Smooth muscle cell (in vitro differentiated cells): ENCODE results near the gene DCLK1. TPM values are rescaled to one million over a fixed set of nuclear protein-coding genes. Genes with fewer than 3 reads are reported as not detected.
"Not testable (repeated sequence)": the region's sequence is repeated elsewhere in the genome, so short reads cannot be mapped to it uniquely, and the experiment has no call there.

ENCODE experiments used
- DNase-seq: peaks from one replicate; lab custom pipeline; 2025; ENCODE audit not compliant: unreplicated experiment; lab: John Stamatoyannopoulos, UW
- H2AFZ ChIP-seq: fragments of 200-600 bp; sonication (generic); 2 replicates; pipeline ENCODE4 v1.6.0; 2016; ENCODE audit warnings: antibody characterized with exemption, low read depth, mild to moderate bottlenecking
- H3F3A ChIP-seq: fragments of 200-600 bp; sonication (generic); 2 replicates; pipeline ENCODE4 v1.6.0; 2017; ENCODE audit warnings: antibody characterized with exemption, low read depth
- H3K27ac ChIP-seq: fragments of 200-600 bp; sonication (generic); 2 replicates; pipeline ENCODE4 v1.5.1; 2016; ENCODE audit warnings: low read depth, mild to moderate bottlenecking
- H3K27me3 ChIP-seq: fragments of 200-600 bp; sonication (generic); 2 replicates; pipeline ENCODE4 v1.6.1; 2016; ENCODE audit warnings: low read depth, mild to moderate bottlenecking
- H3K36me3 ChIP-seq: fragments of 200-600 bp; sonication (generic); 2 replicates; pipeline ENCODE4 v1.5.1; 2016; ENCODE audit warnings: low read depth
- H3K4me1 ChIP-seq: fragments of 200-600 bp; sonication (generic); 2 replicates; pipeline ENCODE4 v1.5.1; 2016; ENCODE audit warnings: low read depth
- H3K4me2 ChIP-seq: fragments of 200-600 bp; sonication (generic); 2 replicates; pipeline ENCODE4 v1.6.0; 2016; ENCODE audit warnings: mild to moderate bottlenecking
- H3K4me3 ChIP-seq: fragments of 200-600 bp; sonication (generic); 2 replicates; pipeline ENCODE4 v1.5.1; 2016; ENCODE audit warnings: mild to moderate bottlenecking
- H3K79me2 ChIP-seq: fragments of 200-600 bp; sonication (generic); 2 replicates; pipeline ENCODE4 v1.6.0; 2016; ENCODE audit warnings: low read depth, mild to moderate bottlenecking
- H3K9ac ChIP-seq: fragments of 200-600 bp; sonication (generic); 2 replicates; pipeline ENCODE4 v1.6.0; 2016; ENCODE audit warnings: low read depth
- H3K9me3 ChIP-seq: fragments of 200-600 bp; sonication (generic); replicated peaks from 2 replicates; pipeline ENCODE4 v1.5.1; 2016; ENCODE audit warnings: low read depth
- H4K20me1 ChIP-seq: fragments of 200-600 bp; sonication (generic); 2 replicates; pipeline ENCODE4 v1.6.0; 2016; ENCODE audit warnings: low read depth
- CTCF ChIP-seq: fragments of 200-600 bp; sonication (generic); IDR thresholded peaks from 2 replicates; pipeline ENCODE4 v1.5.1; 2017; ENCODE audit warnings: borderline replicate concordance, mild to moderate bottlenecking, antibody characterized with exemption; ENCODE audit not compliant: insufficient read depth, poor library complexity, severe bottlenecking
- WGBS: methylation state at CpG from one replicate; pipeline ENCODE4 v1.1.7; 2016; ENCODE audit warnings: low lambda C conversion rate; 5-methylcytosine and 5-hydroxymethylcytosine counted together
- polyA plus RNA-seq: library from polyadenylated mRNA; unstranded; fragments of >200 nt; fragmentation: Nextera tagmentation; extraction: Ambion mirVana; gene quantifications from 2 replicates; pipeline ENCODE4 v1.2.1, GENCODE V29; 2016
- total RNA-seq: library from RNA; depleted of rRNA; stranded (reverse); fragments of >200 nt; gene quantifications from 2 replicates; pipeline ENCODE4 v1.2.3, GENCODE V29; 2014

DCLK1 gene
- total and polyA plus RNA-seq, 2 experiments from 2014 or later = 0.72 TPM; not detected in 1

GRCh38 chr13:35977060-35977459 lies 154.1 kb downstream of the DCLK1 start:
- Histone ChIP-seq H3K9ac (no peak overlapping the region), H3K4me3 (no peak overlapping the region), H2AFZ (no peak overlapping the region), H3K79me2 (no peaks in the 10 kb centered on the region), H3K4me2 (no peak overlapping the region), H3K4me1 (peaks cover 6% of the 10 kb centered on the region), H3K27me3 (no peaks in the 10 kb centered on the region), H4K20me1 (no peaks in the 10 kb centered on the region), H3K27ac (no peak overlapping the region), H3F3A (no peaks in the 10 kb centered on the region), H3K36me3 (no peaks in the 10 kb centered on the region), H3K9me3 (no peaks in the 10 kb centered on the region)
- no peak for DNase-seq
- WGBS = 73% methylated on average over 2 of the region's 2 CpGs
- no peak for TF ChIP-seq CTCF

- no peak for TF ChIP-seq CTCF
- Histone ChIP-seq H3K4me3 (no peak overlapping the region), H2AFZ (no peak overlapping the region), H3K4me1 (peaks cover 6% of the 10 kb centered on the region), H4K20me1 (no peaks in the 10 kb centered on the region), H3K36me3 (no peaks in the 10 kb centered on the region), H3K9me3 (no peaks in the 10 kb centered on the region), H3K4me2 (no peak overlapping the region), H3K27me3 (no peaks in the 10 kb centered on the region), H3K27ac (no peak overlapping the region), H3K9ac (no peak overlapping the region), H3K79me2 (no peaks in the 10 kb centered on the region), H3F3A (no peaks in the 10 kb centered on the region)
- no peak for DNase-seq
- 89% methylated on average over 7 of the region's 7 CpGs for WGBS
Measured at GRCh38 chr13:35976126-35976525, 155.1 kb downstream of the DCLK1 start.

GRCh38 chr13:35966951-35967350 lies 164.2 kb downstream of the DCLK1 start:
- not testable (repeated sequence) for H3K27ac ChIP-seq, DNase-seq, H3K79me2 ChIP-seq, H3K4me1 ChIP-seq, H3K4me2 ChIP-seq, H3K4me3 ChIP-seq, H3K9me3 ChIP-seq, H3F3A ChIP-seq, H3K27me3 ChIP-seq, H3K9ac ChIP-seq, H4K20me1 ChIP-seq, H3K36me3 ChIP-seq, H2AFZ ChIP-seq
- over 99% methylated on average over 29 of the region's 29 CpGs for WGBS

GRCh38 chr13:35966024-35966423 lies 165.2 kb downstream of the DCLK1 start:
- Histone ChIP-seq H3K36me3 (no peaks in the 10 kb centered on the region), H3F3A (no peaks in the 10 kb centered on the region), H2AFZ (no peak overlapping the region), H3K4me3 (no peak overlapping the region), H3K27me3 (no peaks in the 10 kb centered on the region), H3K4me2 (no peak overlapping the region), H3K27ac (no peak overlapping the region), H4K20me1 (no peaks in the 10 kb centered on the region), H3K79me2 (no peaks in the 10 kb centered on the region), H3K9me3 (peaks cover 7% of the 10 kb centered on the region), H3K4me1 (no peaks in the 10 kb centered on the region), H3K9ac (no peak overlapping the region)
- DNase-seq = no peak
- WGBS = 71% methylated on average over 1 of the region's 1 CpG
- TF ChIP-seq CTCF = no peak
